Thymus (tissue), 11 donors: Measurements from ENCODE around the gene PDZRN4. TPM values are rescaled to one million over a fixed set of nuclear protein-coding genes. Genes with fewer than 3 reads are reported as not detected.

Experiments used
- DNase-seq, 9 donors: peaks; one replicate each; pipeline ENCODE4 v3.0.0-alpha.2; 2013; ENCODE audit warnings: low spot score in 9 of 9, low read depth in 6 of 9, missing footprints in 1 of 9
- H3K27ac ChIP-seq, 2 donors: one replicate each; pipeline ENCODE4 v1.5.1; 2013; ENCODE audit warnings: control low read depth in 1 of 2, low read depth in 1 of 2, low read length in 1 of 2, mild to moderate bottlenecking in 1 of 2, moderate library complexity in 1 of 2
- H3K27me3 ChIP-seq, 2 donors: one replicate each; pipeline ENCODE4 v1.5.1; 2013; ENCODE audit warnings: low read length in 1 of 2; ENCODE audit not compliant: control insufficient read depth in 2 of 2, insufficient read depth in 1 of 2
- H3K36me3 ChIP-seq, 2 donors: one replicate each; pipeline ENCODE4 v1.5.1; 2013; ENCODE audit warnings: low read length in 1 of 2, mild to moderate bottlenecking in 1 of 2, moderate library complexity in 1 of 2; ENCODE audit not compliant: control insufficient read depth in 2 of 2, insufficient read depth in 2 of 2
- H3K4me1 ChIP-seq, 2 donors: one replicate each; pipeline ENCODE4 v1.5.1; 2013; ENCODE audit warnings: low read length in 2 of 2; ENCODE audit not compliant: control insufficient read depth in 2 of 2, insufficient read depth in 2 of 2
- H3K4me3 ChIP-seq, 2 donors: one replicate each; pipeline ENCODE4 v1.5.1; 2013; ENCODE audit warnings: low read length in 2 of 2, control low read depth in 1 of 2, mild to moderate bottlenecking in 1 of 2
- H3K9me3 ChIP-seq, 2 donors: one replicate each; pipeline ENCODE4 v1.5.1; 2013; ENCODE audit warnings: low read length in 1 of 2, mild to moderate bottlenecking in 1 of 2; ENCODE audit not compliant: control insufficient read depth in 2 of 2, insufficient read depth in 1 of 2
- WGBS: extraction: QIAGEN DNeasy Blood & Tissue Kit; methylation state at CpG from one replicate; pipeline ENCODE4 v1.1.7; 2013; 5-methylcytosine and 5-hydroxymethylcytosine counted together
- polyA plus RNA-seq: library from polyadenylated mRNA; stranded (reverse); fragments of 200-250 nt; gene quantifications from one replicate; pipeline ENCODE4 v1.2.3, GENCODE V29; 2013
- total RNA-seq: library from RNA; stranded (reverse); fragments of 120-200 nt; gene quantifications from one replicate; pipeline ENCODE4 v1.2.4, GENCODE V29; 2013
- donor health status: healthy.

PDZRN4 gene
- total and polyA plus RNA-seq, 2 donors, result 0.14 to 0.48 TPM

GRCh38 chr12:41287500-41288141 lies 99.5 kb downstream of the PDZRN4 start:
- no peaks in the 10 kb centered on the region for H3K27me3 ChIP-seq
- no peak overlapping the region for H3K27ac ChIP-seq
- H3K9me3 ChIP-seq, result no peaks in the 10 kb centered on the region
- no peak overlapping the region for H3K4me3 ChIP-seq
- DNase-seq, result no peak
- no peaks in the 10 kb centered on the region for H3K4me1 ChIP-seq
- no peaks in the 10 kb centered on the region for H3K36me3 ChIP-seq
- WGBS, result 89% methylated on average over 2 of the region's 2 CpGs

GRCh38 chr12:41288142-41288811 lies 100.2 kb downstream of the PDZRN4 start:
- 90% methylated on average over 10 of the region's 10 CpGs for WGBS
- H3K4me3 ChIP-seq, result no peak overlapping the region

GRCh38 chr12:41289501-41289900 lies 101.4 kb downstream of the PDZRN4 start:
- DNase-seq, result no peak
- no peak overlapping the region for H3K4me3 ChIP-seq
- H3K4me1 ChIP-seq, result no peaks in the 10 kb centered on the region
- H3K27me3 ChIP-seq, result no peaks in the 10 kb centered on the region
- H3K36me3 ChIP-seq, result no peaks in the 10 kb centered on the region
- H3K9me3 ChIP-seq, result no peaks in the 10 kb centered on the region
- 97% methylated on average over 3 of the region's 3 CpGs for WGBS
- no peak overlapping the region for H3K27ac ChIP-seq

More at GRCh38 chr12:41288142-41288811, 100.2 kb downstream of the PDZRN4 start:
- Histone ChIP-seq H3K27me3 (no peaks in the 10 kb centered on the region), H3K27ac (no peak overlapping the region), H3K36me3 (no peaks in the 10 kb centered on the region), H3K9me3 (no peaks in the 10 kb centered on the region), H3K4me1 (no peaks in the 10 kb centered on the region)
- DNase-seq, result no peak

GRCh38 chr12:41293011-41293410 lies 104.9 kb downstream of the PDZRN4 start:
- DNase-seq, result no peak
- no peaks in the 10 kb centered on the region for H3K27me3 ChIP-seq
- no peaks in the 10 kb centered on the region for H3K36me3 ChIP-seq
- H3K4me1 ChIP-seq, result no peaks in the 10 kb centered on the region
- H3K4me3 ChIP-seq, result no peak overlapping the region
- WGBS, result 95% methylated on average over 6 of the region's 6 CpGs
- no peak overlapping the region for H3K27ac ChIP-seq
- H3K9me3 ChIP-seq, result no peaks in the 10 kb centered on the region

DNA sequence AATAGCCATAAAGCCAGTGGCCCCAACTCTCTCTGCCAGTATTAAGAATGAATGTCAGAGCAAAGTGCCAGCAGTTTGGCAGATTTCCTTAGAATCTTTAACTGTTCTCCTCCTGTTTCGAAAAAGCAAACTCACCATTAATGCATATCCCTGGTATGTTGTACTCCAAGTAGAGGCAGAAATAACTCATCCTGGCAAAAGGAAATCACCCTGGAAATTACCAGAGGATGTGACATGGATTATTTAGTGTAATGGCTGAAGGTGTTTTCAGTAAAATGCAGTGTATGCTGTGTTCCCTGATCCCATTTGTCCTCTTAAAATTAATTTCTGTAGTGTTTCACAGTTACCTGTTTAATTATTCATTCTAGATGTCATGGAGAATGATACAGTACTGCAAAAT lies 105.3 kb downstream of the PDZRN4 start:
- WGBS, result 96% methylated on average over 1 of the region's 1 CpG
- H3K27ac ChIP-seq, result no peak overlapping the region
- H3K4me1 ChIP-seq, result no peaks in the 10 kb centered on the region
- H3K27me3 ChIP-seq, result no peaks in the 10 kb centered on the region
- no peak overlapping the region for H3K4me3 ChIP-seq
- no peak for DNase-seq
- no peaks in the 10 kb centered on the region for H3K36me3 ChIP-seq
- H3K9me3 ChIP-seq, result no peaks in the 10 kb centered on the region

GRCh38 chr12:41302979-41303403 lies 114.9 kb downstream of the PDZRN4 start:
- Histone ChIP-seq H3K4me1 (no peaks in the 10 kb centered on the region), H3K27me3 (no peaks in the 10 kb centered on the region), H3K9me3 (no peaks in the 10 kb centered on the region), H3K27ac (no peak overlapping the region), H3K36me3 (no peaks in the 10 kb centered on the region), H3K4me3 (no peak overlapping the region)
- WGBS, result 93% methylated on average over 5 of the region's 5 CpGs
- DNase-seq, result no peak

- H3K4me1 ChIP-seq, result no peaks in the 10 kb centered on the region
- no peak for DNase-seq
- no peak overlapping the region for H3K4me3 ChIP-seq
- no peaks in the 10 kb centered on the region for H3K9me3 ChIP-seq
- no peaks in the 10 kb centered on the region for H3K36me3 ChIP-seq
- H3K27ac ChIP-seq, result no peak overlapping the region
- no peaks in the 10 kb centered on the region for H3K27me3 ChIP-seq
- WGBS, result 94% methylated on average over 1 of the region's 1 CpG
These were observed 116.4 kb downstream of the PDZRN4 start for GRCh38 chr12:41304526-41304925.

- no peaks in the 10 kb centered on the region for H3K9me3 ChIP-seq
- WGBS, result 95% methylated on average over 2 of the region's 2 CpGs
- H3K4me1 ChIP-seq, result no peaks in the 10 kb centered on the region
- H3K36me3 ChIP-seq, result no peaks in the 10 kb centered on the region
- H3K4me3 ChIP-seq, result no peak overlapping the region
- H3K27me3 ChIP-seq, result no peaks in the 10 kb centered on the region
- DNase-seq, result no peak
- no peak overlapping the region for H3K27ac ChIP-seq
These were observed 122.2 kb downstream of the PDZRN4 start for GRCh38 chr12:41310367-41310766.

- no peak overlapping the region for H3K4me3 ChIP-seq
- no peaks in the 10 kb centered on the region for H3K36me3 ChIP-seq
- no peaks in the 10 kb centered on the region for H3K9me3 ChIP-seq
- DNase-seq, result no peak
- H3K27ac ChIP-seq, result no peak overlapping the region
- H3K4me1 ChIP-seq, result no peaks in the 10 kb centered on the region
- no peaks in the 10 kb centered on the region for H3K27me3 ChIP-seq
- 98% methylated on average over 2 of the region's 2 CpGs for WGBS
These were observed 123.8 kb downstream of the PDZRN4 start for GRCh38 chr12:41311883-41312282.
